GM11168 (cell line): Measurements from ENCODE around the gene IDH3G.

Experiments used
- in situ Hi-C: fragments of 300-500 bp; cut with MboI; formaldehyde crosslinking; loops from one replicate; pipeline ENCODE4 v1.12.0; 2022; ENCODE audit warnings: low sequenced_read_pairs; ENCODE audit not compliant: unreplicated experiment

The IDH3G gene

GRCh38 chrX:153792368-153792767, 1.8 kb downstream of the IDH3G start:
- in situ Hi-C loops = no loop called here

GRCh38 chrX:153791104-153791852, 2.9 kb downstream of the IDH3G start:
- in situ Hi-C loops = no loop called here

GRCh38 chrX:153789654-153790053, 4.5 kb downstream of the IDH3G start:
- in situ Hi-C loops = no loop called here

GRCh38 chrX:153786669-153787068, 7.5 kb downstream of the IDH3G start:
- in situ Hi-C loops = no loop called here

DNA sequence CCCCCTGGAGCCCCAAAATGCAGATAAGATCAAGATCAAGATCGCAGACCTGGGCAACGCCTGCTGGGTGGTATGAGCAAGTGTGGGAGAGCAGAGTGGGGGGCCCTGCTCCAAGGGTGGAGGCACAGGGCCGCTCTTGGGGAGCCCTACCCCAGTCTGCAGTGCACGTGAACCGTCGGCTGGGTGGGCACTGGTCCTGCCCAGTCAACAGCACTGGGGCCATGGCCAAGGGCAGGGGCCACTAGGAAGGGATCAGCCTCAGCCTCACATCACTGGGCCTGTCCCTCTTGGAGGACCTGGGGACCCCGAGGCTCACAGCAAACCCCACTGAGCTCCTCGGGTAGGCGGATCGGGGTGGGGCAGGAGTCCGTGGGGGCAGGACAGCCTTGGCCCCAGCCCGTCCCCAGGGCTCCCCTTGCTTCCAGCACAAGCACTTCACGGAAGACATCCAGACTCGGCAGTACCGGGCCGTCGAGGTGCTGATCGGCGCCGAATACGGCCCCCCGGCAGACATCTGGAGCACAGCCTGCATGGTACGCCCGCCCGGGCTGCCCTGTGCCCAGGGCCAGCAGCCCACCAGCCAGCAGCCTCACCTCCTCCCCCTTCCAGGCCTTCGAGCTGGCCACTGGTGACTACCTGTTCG, 9.7 kb downstream of the IDH3G start:
- in situ Hi-C loops = no loop called here

GRCh38 chrX:153783378-153784013, 10.7 kb downstream of the IDH3G start:
- in situ Hi-C loops = no loop called here

- in situ Hi-C loops = no loop called here
Measured at GRCh38 chrX:153782871-153783270, 11.3 kb downstream of the IDH3G start.

GRCh38 chrX:153782313-153782712, 11.9 kb downstream of the IDH3G start:
- in situ Hi-C loops = no loop called here

DNA sequence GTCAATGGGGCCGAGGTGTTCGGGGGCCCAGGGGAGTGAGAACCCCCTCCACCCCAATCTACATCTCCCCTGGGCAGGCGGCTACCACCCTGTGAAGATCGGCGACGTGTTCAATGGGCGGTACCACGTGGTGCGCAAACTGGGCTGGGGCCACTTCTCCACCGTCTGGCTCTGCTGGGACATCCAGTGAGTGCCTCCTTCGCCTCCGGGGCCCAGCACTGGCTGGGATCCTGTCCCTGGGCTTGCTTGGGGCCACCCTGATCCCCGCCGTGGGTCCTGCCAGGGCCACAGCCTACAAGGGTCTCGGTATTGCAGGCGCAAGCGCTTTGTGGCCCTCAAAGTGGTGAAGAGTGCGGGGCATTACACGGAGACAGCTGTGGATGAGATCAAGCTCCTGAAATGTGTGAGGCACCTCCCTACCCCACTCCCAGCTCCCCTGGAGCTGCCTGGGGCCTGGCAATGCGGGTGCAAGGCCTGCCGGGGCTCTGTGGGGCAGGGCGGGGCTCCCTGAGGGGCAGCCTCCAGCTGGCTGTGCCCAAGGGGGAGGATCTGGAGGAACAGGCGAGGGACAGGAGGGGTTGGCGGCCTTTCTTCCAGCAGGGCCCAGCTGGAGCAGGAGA, 12.6 kb downstream of the IDH3G start:
- in situ Hi-C loops = no loop called here

- in situ Hi-C loops = no loop called here
Measured at GRCh38 chrX:153780678-153781427, 13.3 kb downstream of the IDH3G start, which contains the start of gene SRPK3. Gene SRPK3 (plus strand): TSS chrX:153781041. CDS start chrX:153781087, 46 bp downstream.

GRCh38 chrX:153779891-153780677, 14.1 kb downstream of the IDH3G start:
- in situ Hi-C loops = no loop called here

GRCh38 chrX:153778684-153779101, 15.5 kb downstream of the IDH3G start:
- in situ Hi-C loops = no loop called here

DNA sequence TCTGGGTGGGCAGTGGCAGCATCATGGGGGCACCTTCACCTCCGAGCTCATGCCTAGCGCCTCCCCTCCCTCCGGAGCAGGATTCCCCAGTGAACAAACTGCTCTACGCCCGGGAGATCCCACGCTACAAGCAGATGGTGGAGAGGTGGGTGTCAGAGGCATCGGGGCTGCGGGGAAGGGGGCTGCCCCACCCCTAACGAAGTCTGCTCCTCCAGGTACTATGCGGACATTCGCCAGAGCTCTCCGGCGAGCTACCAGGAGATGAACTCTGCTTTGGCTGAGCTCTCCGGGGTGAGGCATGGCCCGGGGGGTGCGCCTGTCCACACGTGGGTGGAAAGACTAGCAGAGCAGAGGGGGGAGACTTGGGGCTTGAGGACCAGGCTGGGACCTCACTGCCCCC, 16.0 kb downstream of the IDH3G start:
- in situ Hi-C loops = no loop called here

- in situ Hi-C loops = no loop called here
Measured at GRCh38 chrX:153777261-153778090, 16.7 kb downstream of the IDH3G start.

GRCh38 chrX:153776611-153777045, 17.5 kb downstream of the IDH3G start:
- in situ Hi-C loops = no loop called here

- in situ Hi-C loops = no loop called here
Measured at GRCh38 chrX:153776120-153776599, 18.0 kb downstream of the IDH3G start.

- in situ Hi-C loops = no loop called here
Measured at GRCh38 chrX:153775293-153776119, 18.7 kb downstream of the IDH3G start.
